Omental fat pad (tissue), 4 donors: Measurements from ENCODE around the gene ARL6IP5. TPM values are rescaled to one million over a fixed set of nuclear protein-coding genes. Genes with fewer than 3 reads are reported as not detected.

Source experiments
- ATAC-seq: fragments of 150-250 bp; one replicate; pipeline ENCODE4 v1.9.1; 2016; ENCODE audit warnings: mild to moderate bottlenecking, moderate library complexity; ENCODE audit not compliant: low FRiP score
- DNase-seq: peaks from one replicate; pipeline ENCODE4 v3.0.0-alpha.2; 2019; ENCODE audit warnings: low spot score
- total RNA-seq, 4 donors: library from RNA; depleted of rRNA; stranded (reverse); fragments of >200 nt; gene quantifications; one replicate each; pipeline ENCODE4 v1.1.0, GENCODE V29; 2016
- TF ChIP-seq, protein P1 (sequence below), 3 donors: fragments of 450-650 bp; IDR thresholded peaks; one replicate each; pipeline ENCODE4 v1.5.1; 2016 to 2017; ENCODE audit warnings: antibody characterized with exemption in 3 of 3, mild to moderate bottlenecking in 3 of 3, moderate library complexity in 2 of 3

ARL6IP5 gene
- total RNA-seq, 4 donors from 2014 or later: 113 to 215 (median 199) TPM

DNA sequence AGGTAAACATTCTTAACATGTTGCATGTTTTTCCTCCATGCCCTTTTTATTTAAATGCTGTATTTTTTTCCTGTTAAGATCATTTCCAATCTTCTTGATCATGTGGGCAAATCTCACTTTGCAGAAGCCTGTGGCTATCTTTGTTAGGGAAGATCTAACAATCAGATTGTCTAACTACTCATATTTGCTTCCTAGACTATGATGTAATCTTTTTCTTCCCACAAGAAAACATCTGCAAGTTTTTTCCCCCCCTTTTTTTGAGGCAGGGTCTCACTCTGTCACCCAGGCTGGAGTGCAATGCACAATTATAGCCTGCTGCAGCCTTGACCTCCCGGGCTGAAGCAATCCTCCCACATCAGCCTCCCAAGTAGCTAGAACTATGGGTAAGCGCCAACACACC is 52.7 kb downstream of the ARL6IP5 start:
- TF ChIP-seq, protein P1, sequence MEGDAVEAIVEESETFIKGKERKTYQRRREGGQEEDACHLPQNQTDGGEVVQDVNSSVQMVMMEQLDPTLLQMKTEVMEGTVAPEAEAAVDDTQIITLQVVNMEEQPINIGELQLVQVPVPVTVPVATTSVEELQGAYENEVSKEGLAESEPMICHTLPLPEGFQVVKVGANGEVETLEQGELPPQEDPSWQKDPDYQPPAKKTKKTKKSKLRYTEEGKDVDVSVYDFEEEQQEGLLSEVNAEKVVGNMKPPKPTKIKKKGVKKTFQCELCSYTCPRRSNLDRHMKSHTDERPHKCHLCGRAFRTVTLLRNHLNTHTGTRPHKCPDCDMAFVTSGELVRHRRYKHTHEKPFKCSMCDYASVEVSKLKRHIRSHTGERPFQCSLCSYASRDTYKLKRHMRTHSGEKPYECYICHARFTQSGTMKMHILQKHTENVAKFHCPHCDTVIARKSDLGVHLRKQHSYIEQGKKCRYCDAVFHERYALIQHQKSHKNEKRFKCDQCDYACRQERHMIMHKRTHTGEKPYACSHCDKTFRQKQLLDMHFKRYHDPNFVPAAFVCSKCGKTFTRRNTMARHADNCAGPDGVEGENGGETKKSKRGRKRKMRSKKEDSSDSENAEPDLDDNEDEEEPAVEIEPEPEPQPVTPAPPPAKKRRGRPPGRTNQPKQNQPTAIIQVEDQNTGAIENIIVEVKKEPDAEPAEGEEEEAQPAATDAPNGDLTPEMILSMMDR (IDR thresholded peaks at IDR 0.05): no peak
- ATAC-seq (no peak), DNase-seq (no peak)

DNA sequence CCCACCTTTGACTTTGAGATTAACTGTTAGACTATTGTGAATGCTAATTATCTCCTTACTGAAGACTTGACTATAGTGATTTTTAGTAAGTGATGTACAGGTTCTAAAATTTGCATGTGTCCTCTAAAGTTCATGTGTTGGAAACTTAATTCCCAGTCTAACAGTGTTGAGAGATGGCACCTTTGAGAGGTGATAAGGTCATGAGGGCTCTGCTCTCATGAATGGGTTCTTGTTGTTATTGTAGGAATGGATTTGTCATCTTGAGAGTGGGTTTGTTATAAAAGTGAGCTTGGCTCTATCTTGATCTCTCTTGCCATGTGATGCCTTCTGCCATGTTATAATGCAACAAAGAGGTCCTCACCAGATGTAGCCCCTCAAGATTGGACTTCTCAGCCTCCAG is 56.6 kb downstream of the ARL6IP5 start:
- ATAC-seq (no peak), DNase-seq (no peak)

DNA sequence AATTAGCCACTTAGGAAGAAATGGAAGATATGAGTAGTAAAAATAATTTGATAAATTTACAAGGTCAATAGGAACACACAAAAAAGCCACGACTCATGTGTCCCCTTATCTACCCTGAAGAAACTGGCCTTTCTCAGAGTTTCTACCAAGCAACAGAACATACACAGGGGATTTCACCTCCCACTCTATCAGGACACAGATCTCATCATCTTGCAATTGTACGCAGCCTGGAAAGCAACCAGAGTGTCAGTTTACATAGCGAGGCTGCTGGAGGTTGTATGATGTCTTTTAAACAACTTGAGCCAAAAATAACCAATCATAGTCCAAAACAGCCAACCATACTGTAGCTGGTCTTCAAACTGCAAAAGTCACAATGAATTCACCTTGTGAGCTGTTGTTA is 57.4 kb downstream of the ARL6IP5 start:
- ATAC-seq: no peak
- DNase-seq: no peak
- TF ChIP-seq, protein P1 (IDR thresholded peaks at IDR 0.05): no peak

More for the DNA sequence above, 56.6 kb downstream of the ARL6IP5 start:
- TF ChIP-seq, protein P1 (IDR thresholded peaks at IDR 0.05): no peak

DNA sequence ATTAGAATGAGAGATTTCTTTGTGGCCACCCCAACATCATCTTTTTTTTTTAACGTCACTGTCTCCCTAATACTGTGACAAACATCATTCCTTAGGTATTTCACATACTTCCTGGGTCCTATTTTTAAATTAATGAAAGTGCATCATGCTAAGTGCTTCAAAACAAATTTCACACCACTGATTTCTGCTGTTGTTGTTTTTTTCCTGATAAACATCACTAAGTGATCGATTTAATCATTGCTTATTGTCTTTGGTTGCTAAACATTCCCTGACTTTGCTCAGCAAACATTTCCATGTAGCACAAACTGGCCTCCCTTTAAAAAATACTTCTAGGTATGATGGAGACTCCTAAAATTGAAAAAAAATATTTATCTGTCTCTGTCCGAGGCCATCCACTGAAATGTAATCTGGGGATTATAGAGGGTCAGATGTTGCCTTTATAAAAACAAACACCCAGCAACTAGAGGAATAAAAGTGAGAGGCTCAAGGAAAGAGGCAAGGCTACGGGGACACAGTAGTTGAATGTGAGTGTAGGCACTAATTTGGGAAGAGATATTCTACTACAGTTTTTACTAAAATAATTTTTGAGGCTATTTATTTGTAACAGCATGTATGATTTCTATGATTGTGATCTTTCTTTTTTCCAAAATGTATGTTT is 58.2 kb downstream of the ARL6IP5 start:
- no peak for DNase-seq
- ATAC-seq: no peak
- TF ChIP-seq, protein P1 (IDR thresholded peaks at IDR 0.05): no peak

DNA sequence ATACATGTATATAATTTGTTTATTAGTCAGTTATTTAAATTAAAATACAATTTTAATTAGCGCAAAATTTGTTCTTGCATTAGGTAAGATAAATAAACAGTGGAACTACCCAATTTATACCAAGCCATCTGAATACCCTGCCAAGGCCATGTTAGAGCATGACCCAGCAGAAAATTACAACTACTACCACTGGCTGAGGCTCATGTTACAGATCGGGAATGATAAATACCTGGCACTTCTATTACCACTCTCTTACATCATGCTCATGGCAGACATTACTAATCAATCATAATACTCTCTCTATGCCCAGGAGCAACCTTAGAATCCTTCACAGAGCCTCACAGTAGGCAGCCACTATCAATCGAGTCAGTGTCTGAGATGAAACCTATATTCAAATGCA is 58.9 kb downstream of the ARL6IP5 start:
- DNase-seq: no peak
- TF ChIP-seq, protein P1 (IDR thresholded peaks at IDR 0.05): no peak
- no peak for ATAC-seq

DNA sequence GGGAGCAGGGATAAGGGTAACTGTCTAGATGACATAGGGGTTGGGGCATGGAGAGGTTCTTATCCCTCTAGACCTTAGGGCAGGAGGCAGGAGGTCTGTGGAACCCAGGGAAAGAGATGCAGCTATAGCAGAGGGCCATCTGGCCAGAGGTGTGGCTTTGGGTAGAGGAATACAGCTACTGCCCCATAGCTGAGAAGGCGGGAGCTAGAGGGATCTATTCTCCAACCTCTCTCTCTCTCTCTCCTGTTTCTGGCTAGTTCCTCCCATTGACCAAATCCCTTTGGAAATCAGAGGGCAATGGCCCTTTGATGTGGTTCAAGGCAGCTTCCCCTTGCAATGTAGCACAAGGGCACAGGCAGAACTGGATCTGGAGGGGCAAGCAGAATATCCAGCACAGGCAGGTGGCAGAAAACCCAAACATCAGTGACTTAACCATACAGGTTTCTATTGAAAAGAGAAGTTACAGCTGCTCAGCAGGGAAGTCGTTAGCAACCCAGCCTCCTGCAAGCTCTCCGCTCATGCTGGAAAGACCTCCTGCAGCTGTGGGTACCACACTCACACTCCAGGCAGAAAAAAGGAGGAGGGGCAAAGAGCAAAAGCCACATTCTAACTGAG is 60.0 kb downstream of the ARL6IP5 start:
- TF ChIP-seq, protein P1 (IDR thresholded peaks at IDR 0.05): no peak
- DNase-seq (no peak), ATAC-seq (no peak)

DNA sequence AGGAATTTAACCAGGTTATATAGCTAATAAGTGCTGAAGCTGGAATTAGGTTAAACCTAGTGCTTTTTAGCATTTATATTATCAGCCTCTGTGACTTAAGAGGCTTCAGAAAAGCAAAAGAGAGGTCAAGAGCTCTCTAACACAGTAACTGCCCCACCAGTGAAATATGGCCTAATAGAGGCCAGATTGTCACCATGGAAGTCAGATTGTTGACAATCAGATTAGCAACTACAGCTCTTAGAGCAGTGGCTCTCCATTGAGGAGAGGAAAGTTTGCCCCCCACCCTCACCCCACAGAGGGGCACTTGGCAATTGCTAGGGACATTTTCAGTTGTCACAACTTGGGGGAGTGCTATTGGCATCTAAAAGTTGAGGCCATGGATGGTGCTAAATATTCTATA is 61.0 kb downstream of the ARL6IP5 start:
- no peak for DNase-seq
- no peak for ATAC-seq
- TF ChIP-seq, protein P1 (IDR thresholded peaks at IDR 0.05): no peak
